K562 (cell line): Measurements from ENCODE around the gene FAM240A. TPM values are rescaled to one million over a fixed set of nuclear protein-coding genes. Genes with fewer than 3 reads are reported as not detected.

Source experiments
- PRMT5 ChIP-seq: sonication (generic); formaldehyde crosslinking; IDR thresholded peaks from 2 replicates; pipeline ENCODE4 v1.5.0; 2020; ENCODE audit warnings: missing genetic modification reagents
- TAF15 ChIP-seq: fragments of 200-400 bp; formaldehyde crosslinking; IDR thresholded peaks from 2 replicates; pipeline ENCODE4 v1.6.1; 2017; ENCODE audit warnings: mild to moderate bottlenecking, low read depth, low read length, moderate library complexity
- polyA plus RNA-seq, 8 experiments: library from polyadenylated mRNA; depleted of rRNA in 4 of 8; stranded (reverse) in 5 of 8; unstranded in 3 of 8; fragments of >200 nt; fragmentation: Nextera tagmentation in 2 of 8; fragmentation: Illumina TruSeq in 1 of 8; extraction: Ambion mirVana in 2 of 8; extraction: Trizol in 1 of 8; gene quantifications; 2 replicates each; pipeline versions ENCODE4 v1.2.1 to v1.2.3, GENCODE V29; 2011 to 2014; ENCODE audit warnings: inconsistent platforms in 1 of 8, missing spikeins in 1 of 8
- total RNA-seq, 7 experiments: library from RNA; depleted of rRNA in 6 of 7; stranded (reverse); fragments of >200 nt in 6 of 7; fragmentation: Illumina TruSeq in 2 of 7; extraction: Trizol in 2 of 7; gene quantifications; 2 replicates each; pipeline versions ENCODE4 v1.2.1 to v1.2.3, GENCODE V29; 2011 to 2021; ENCODE audit warnings: low replicate concordance in 1 of 7
- TF ChIP-seq, protein P1 (sequence below): fragments of 250-450 bp; sonication (Bioruptor Pico); IDR thresholded peaks from 2 replicates; pipeline ENCODE4 v1.4.0; 2020; ENCODE audit warnings: borderline replicate concordance
- TF ChIP-seq, protein P2 (sequence below): fragments of 250-450 bp; sonication (Bioruptor Pico); IDR thresholded peaks from 2 replicates; pipeline ENCODE4 v1.4.0; 2020; ENCODE audit warnings: mild to moderate bottlenecking, moderate library complexity
- TF ChIP-seq, protein P3 (sequence below): fragments of 250-450 bp; sonication (Bioruptor Pico); IDR thresholded peaks from 2 replicates; pipeline ENCODE4 v1.5.0; 2022; ENCODE audit warnings: mild to moderate bottlenecking

FAM240A gene
- total and polyA plus RNA-seq, 9 of the 15 experiments (the other 6 are each of a cell fraction or from before 2014, with no cell fraction given) = not detected

DNA sequence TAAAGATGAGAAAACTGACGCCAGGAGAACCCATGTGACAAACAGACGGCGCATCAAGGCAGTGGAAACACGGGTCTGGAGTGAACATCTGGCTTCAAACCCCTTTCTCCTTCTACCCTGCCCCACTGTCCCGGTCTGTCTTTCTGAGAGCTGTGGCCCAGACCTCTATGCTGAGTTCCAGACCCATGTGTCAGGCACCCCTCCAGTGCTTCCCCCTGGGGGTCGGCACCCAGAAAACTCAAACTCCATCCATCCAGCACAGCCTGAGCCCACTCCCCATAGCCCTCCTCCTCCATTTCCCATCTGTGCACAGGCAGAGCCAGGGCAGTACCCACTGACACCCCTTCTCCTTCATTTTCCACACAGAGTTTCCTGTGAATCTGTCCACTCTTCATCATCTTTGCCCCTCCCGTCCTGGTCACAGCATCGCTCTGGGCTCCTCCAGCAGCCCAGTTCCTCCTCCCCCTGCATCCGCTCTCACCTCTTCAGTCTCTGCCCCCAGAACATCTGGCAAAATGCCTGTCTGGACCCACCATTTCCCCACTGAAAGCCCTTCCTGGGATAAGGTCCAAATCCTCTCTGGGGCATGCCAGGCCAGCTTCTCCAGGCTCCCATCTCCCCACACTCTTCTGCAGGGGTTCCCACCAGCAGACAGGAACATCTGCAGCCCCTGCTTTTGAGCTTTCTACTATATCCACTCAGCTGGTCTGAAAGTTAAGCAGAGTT is 2.9 kb downstream of the FAM240A start (continued):
- TF ChIP-seq, protein P1, sequence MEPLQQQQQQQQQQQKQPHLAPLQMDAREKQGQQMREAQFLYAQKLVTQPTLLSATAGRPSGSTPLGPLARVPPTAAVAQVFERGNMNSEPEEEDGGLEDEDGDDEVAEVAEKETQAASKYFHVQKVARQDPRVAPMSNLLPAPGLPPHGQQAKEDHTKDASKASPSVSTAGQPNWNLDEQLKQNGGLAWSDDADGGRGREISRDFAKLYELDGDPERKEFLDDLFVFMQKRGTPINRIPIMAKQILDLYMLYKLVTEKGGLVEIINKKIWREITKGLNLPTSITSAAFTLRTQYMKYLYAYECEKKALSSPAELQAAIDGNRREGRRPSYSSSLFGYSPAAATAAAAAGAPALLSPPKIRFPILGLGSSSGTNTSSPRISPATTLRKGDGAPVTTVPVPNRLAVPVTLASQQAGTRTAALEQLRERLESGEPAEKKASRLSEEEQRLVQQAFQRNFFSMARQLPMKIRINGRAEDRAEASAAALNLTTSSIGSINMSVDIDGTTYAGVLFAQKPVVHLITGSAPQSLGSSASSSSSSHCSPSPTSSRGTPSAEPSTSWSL (CRISPR knock-in tag) = no peak
- TF ChIP-seq TAF15 (no peak), PRMT5 (no peak)
- TF ChIP-seq, protein P2, sequence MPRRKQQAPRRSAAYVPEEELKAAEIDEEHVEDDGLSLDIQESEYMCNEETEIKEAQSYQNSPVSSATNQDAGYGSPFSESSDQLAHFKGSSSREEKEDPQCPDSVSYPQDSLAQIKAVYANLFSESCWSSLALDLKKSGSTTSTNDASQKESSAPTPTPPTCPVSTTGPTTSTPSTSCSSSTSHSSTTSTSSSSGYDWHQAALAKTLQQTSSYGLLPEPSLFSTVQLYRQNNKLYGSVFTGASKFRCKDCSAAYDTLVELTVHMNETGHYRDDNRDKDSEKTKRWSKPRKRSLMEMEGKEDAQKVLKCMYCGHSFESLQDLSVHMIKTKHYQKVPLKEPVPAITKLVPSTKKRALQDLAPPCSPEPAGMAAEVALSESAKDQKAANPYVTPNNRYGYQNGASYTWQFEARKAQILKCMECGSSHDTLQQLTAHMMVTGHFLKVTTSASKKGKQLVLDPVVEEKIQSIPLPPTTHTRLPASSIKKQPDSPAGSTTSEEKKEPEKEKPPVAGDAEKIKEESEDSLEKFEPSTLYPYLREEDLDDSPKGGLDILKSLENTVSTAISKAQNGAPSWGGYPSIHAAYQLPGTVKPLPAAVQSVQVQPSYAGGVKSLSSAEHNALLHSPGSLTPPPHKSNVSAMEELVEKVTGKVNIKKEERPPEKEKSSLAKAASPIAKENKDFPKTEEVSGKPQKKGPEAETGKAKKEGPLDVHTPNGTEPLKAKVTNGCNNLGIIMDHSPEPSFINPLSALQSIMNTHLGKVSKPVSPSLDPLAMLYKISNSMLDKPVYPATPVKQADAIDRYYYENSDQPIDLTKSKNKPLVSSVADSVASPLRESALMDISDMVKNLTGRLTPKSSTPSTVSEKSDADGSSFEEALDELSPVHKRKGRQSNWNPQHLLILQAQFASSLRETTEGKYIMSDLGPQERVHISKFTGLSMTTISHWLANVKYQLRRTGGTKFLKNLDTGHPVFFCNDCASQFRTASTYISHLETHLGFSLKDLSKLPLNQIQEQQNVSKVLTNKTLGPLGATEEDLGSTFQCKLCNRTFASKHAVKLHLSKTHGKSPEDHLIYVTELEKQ (CRISPR knock-in tag) = no peak
- TF ChIP-seq, protein P3, sequence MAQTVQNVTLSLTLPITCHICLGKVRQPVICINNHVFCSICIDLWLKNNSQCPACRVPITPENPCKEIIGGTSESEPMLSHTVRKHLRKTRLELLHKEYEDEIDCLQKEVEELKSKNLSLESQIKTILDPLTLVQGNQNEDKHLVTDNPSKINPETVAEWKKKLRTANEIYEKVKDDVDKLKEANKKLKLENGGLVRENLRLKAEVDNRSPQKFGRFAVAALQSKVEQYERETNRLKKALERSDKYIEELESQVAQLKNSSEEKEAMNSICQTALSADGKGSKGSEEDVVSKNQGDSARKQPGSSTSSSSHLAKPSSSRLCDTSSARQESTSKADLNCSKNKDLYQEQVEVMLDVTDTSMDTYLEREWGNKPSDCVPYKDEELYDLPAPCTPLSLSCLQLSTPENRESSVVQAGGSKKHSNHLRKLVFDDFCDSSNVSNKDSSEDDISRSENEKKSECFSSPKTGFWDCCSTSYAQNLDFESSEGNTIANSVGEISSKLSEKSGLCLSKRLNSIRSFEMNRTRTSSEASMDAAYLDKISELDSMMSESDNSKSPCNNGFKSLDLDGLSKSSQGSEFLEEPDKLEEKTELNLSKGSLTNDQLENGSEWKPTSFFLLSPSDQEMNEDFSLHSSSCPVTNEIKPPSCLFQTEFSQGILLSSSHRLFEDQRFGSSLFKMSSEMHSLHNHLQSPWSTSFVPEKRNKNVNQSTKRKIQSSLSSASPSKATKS (CRISPR knock-in tag) = no peak
